Prostate gland (tissue), 2 donors: ENCODE measurements around the gene TOMM40L.

Source experiments
- POLR2A ChIP-seq: fragments of 450-650 bp; IDR thresholded peaks from one replicate; pipeline ENCODE4 v1.6.1; 2016; ENCODE audit warnings: antibody characterized with exemption, mild to moderate bottlenecking
- POLR2AphosphoS5 ChIP-seq: sonication (generic); formaldehyde crosslinking; IDR thresholded peaks from one replicate; pipeline ENCODE4 v1.6.1; 2017; ENCODE audit warnings: antibody characterized with exemption
- TF ChIP-seq, protein P1 (sequence below), 4 experiments: fragments of 200-600 bp in 2 of 4; fragments of 450-650 bp in 2 of 4; sonication (generic) in 2 of 4; IDR thresholded peaks; 1 replicate in 3 of 4; 2 replicates in 1 of 4; pipeline ENCODE4 v1.5.1; 2016 to 2019; ENCODE audit warnings: antibody characterized with exemption in 4 of 4, mild to moderate bottlenecking in 2 of 4, moderate library complexity in 2 of 4

- TF ChIP-seq, protein P1, sequence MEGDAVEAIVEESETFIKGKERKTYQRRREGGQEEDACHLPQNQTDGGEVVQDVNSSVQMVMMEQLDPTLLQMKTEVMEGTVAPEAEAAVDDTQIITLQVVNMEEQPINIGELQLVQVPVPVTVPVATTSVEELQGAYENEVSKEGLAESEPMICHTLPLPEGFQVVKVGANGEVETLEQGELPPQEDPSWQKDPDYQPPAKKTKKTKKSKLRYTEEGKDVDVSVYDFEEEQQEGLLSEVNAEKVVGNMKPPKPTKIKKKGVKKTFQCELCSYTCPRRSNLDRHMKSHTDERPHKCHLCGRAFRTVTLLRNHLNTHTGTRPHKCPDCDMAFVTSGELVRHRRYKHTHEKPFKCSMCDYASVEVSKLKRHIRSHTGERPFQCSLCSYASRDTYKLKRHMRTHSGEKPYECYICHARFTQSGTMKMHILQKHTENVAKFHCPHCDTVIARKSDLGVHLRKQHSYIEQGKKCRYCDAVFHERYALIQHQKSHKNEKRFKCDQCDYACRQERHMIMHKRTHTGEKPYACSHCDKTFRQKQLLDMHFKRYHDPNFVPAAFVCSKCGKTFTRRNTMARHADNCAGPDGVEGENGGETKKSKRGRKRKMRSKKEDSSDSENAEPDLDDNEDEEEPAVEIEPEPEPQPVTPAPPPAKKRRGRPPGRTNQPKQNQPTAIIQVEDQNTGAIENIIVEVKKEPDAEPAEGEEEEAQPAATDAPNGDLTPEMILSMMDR (IDR thresholded peaks at IDR 0.05) = no peak
- TF ChIP-seq POLR2AphosphoS5 (no peak), POLR2A (no peak)
These were observed 8.0 kb upstream of the TOMM40L start for GRCh38 chr1:161217831-161218230.
